Measurements from ENCODE around the gene LDAH. TPM values are rescaled to one million over a fixed set of nuclear protein-coding genes. Genes with fewer than 3 reads are reported as not detected.

The LDAH gene
- total RNA-seq, 1 experiment from 2014 or later: 15.2 TPM

DNA sequence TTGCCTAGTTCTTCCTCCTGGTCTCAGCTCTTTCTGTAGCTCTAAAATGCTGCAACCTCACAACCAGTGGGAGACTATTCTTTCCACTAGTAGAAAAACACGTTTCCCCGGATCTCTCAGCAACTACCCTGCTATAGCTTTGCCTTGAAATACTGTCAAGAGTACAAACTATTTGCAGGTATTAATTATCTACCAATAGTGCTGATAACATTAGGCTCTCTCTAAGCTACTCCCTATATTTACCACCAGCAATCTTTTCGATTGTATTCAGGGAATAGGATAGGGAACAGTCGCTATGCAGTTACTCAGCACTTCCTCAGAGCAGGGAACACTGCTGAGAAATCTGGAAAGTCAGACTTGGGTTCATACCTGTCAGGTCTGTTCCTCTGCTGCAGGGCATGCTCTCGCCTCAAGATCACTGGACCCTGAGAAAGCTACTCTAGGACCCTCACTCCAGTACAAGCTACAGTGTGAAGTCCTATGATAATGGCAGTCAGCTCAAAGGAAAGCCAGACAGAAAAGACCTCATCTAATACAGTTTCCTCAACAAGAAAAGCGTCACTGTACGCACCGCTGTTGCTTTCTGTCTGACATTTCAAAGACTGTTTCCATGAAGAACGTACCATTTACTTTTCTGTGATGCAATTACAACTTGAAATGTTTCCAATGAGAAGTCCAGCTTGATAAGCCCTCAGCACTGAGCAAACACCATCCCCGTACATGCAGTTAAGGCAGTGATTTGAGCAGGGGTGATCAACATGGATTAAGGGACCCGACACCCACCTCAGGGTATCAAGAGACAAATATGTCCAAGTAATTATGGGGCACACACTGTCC is 133.3 kb downstream of the LDAH start:
- no peak overlapping the region for H3K23ac ChIP-seq (ENCODE audit: insufficient read length, low read depth, low read length)
- H3K56ac ChIP-seq (ENCODE audit: insufficient read length, low read depth, low read length): no peak overlapping the region
- no peak overlapping the region for H3K27ac ChIP-seq (ENCODE audit: insufficient read length, low read depth, low read length)
- no peaks in the 10 kb centered on the region for H3K27me3 Mint-ChIP-seq (ENCODE audit: low read depth)
- no peaks in the 10 kb centered on the region for H3K79me2 ChIP-seq (ENCODE audit: insufficient read depth, low read length)
- no peak overlapping the region for H3K4me3 Mint-ChIP-seq
- H3K27ac Mint-ChIP-seq: no peak overlapping the region
- no peaks in the 10 kb centered on the region for H3K4me1 ChIP-seq (ENCODE audit: insufficient read depth, low read length)
- no peak for DNase-seq
- no peaks in the 10 kb centered on the region for H3K9me3 ChIP-seq (ENCODE audit: control insufficient read depth, low read depth, low read length)
- no peak overlapping the region for H3K4ac ChIP-seq (ENCODE audit: low read depth, low read length)
- WGBS (ENCODE audit: extremely low coverage, insufficient read length, low lambda C conversion rate): no CpG with 5 or more reads among the region's 11 CpGs
- H4K20me1 ChIP-seq (ENCODE audit: control insufficient read depth, insufficient read depth, insufficient read length): no peaks in the 10 kb centered on the region
- H2BK15ac ChIP-seq (ENCODE audit: low read depth, low read length): no peak overlapping the region
- H3K18ac ChIP-seq (ENCODE audit: insufficient read length, low read depth, low read length): no peak overlapping the region
- H4K8ac ChIP-seq (replicated peaks; ENCODE audit: insufficient read length, low read depth, low read length): no peak overlapping the region
- no peak overlapping the region for H3K14ac ChIP-seq (ENCODE audit: insufficient read depth, low read length)
- no peaks in the 10 kb centered on the region for H3K79me1 ChIP-seq (ENCODE audit: insufficient read depth, low read depth, low read length, poor library complexity, severe bottlenecking)
- no peaks in the 10 kb centered on the region for H3K23me2 ChIP-seq (ENCODE audit: insufficient read length, low read depth, low read length, poor library complexity, severe bottlenecking)
- TF ChIP-seq, protein P1, sequence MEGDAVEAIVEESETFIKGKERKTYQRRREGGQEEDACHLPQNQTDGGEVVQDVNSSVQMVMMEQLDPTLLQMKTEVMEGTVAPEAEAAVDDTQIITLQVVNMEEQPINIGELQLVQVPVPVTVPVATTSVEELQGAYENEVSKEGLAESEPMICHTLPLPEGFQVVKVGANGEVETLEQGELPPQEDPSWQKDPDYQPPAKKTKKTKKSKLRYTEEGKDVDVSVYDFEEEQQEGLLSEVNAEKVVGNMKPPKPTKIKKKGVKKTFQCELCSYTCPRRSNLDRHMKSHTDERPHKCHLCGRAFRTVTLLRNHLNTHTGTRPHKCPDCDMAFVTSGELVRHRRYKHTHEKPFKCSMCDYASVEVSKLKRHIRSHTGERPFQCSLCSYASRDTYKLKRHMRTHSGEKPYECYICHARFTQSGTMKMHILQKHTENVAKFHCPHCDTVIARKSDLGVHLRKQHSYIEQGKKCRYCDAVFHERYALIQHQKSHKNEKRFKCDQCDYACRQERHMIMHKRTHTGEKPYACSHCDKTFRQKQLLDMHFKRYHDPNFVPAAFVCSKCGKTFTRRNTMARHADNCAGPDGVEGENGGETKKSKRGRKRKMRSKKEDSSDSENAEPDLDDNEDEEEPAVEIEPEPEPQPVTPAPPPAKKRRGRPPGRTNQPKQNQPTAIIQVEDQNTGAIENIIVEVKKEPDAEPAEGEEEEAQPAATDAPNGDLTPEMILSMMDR (conservative IDR thresholded peaks at IDR 0.05): no peak
- no peaks in the 10 kb centered on the region for H3K27me3 ChIP-seq (ENCODE audit: insufficient read depth, low read length)
- H4K91ac ChIP-seq (ENCODE audit: insufficient read length, low read depth, low read length): no peak overlapping the region
- H2AFZ ChIP-seq (ENCODE audit: low read length): no peak overlapping the region
- no peak overlapping the region for H3T11ph ChIP-seq (ENCODE audit: low read length)
- H2BK5ac ChIP-seq (ENCODE audit: insufficient read length, low read length): no peak overlapping the region
- no peak overlapping the region for H3K4me2 ChIP-seq (ENCODE audit: insufficient read depth, insufficient read length, low read length)
- no peak overlapping the region for H2AK5ac ChIP-seq (ENCODE audit: insufficient read length, low read length)
- H3K36me3 Mint-ChIP-seq (ENCODE audit: insufficient read depth in 1 of 3, low read depth in 3 of 3): peaks cover 7 to 15% (median 11%) of the 10 kb centered on the region in 3 experiments; a peak in 6 of 7 replicates
- H3K4me1 Mint-ChIP-seq: no peaks in the 10 kb centered on the region
- no peaks in the 10 kb centered on the region for H3K9me3 Mint-ChIP-seq
- no peak overlapping the region for H3K9ac ChIP-seq (ENCODE audit: extremely low read depth, insufficient read length, low read length)
- H4K5ac ChIP-seq (ENCODE audit: insufficient read length, low read depth, low read length): no peak overlapping the region
- no peak overlapping the region for H2BK120ac ChIP-seq (ENCODE audit: low read depth, low read length, poor library complexity, severe bottlenecking)
- no peak overlapping the region for H2BK20ac ChIP-seq (ENCODE audit: low read depth, low read length, poor library complexity, severe bottlenecking)
- H2BK12ac ChIP-seq (ENCODE audit: insufficient read length, low read depth, low read length): no peak overlapping the region
